Germinal center (tissue), 1 donor: ENCODE measurements around the gene BCO1.

ENCODE experiments used
- DNase-seq: peaks from one replicate; pipeline ENCODE4 v3.0.0; 2012; ENCODE audit warnings: mixed read lengths, low spot score

BCO1 gene

GRCh38 chr16:81232740-81233367, 5.6 kb upstream of the BCO1 start:
- no peak for DNase-seq

- DNase-seq: no peak
These were observed 1.2 kb upstream of the BCO1 start for GRCh38 chr16:81237282-81237681.

GRCh38 chr16:81237942-81238295, 570 bp upstream of the BCO1 start:
- DNase-seq: no peak

- DNase-seq: no peak
These were observed 1.1 kb downstream of the BCO1 start for GRCh38 chr16:81239367-81240121.

- DNase-seq: no peak
These were observed 3.2 kb downstream of the BCO1 start for GRCh38 chr16:81241706-81242105.

- no peak for DNase-seq
These were observed 4.6 kb downstream of the BCO1 start for GRCh38 chr16:81242977-81243618.

- no peak for DNase-seq
These were observed 5.5 kb downstream of the BCO1 start for GRCh38 chr16:81243942-81244341.

- DNase-seq: no peak
These were observed 13.4 kb downstream of the BCO1 start for GRCh38 chr16:81251871-81252270.

GRCh38 chr16:81253141-81253540, 14.7 kb downstream of the BCO1 start:
- DNase-seq: no peak

- no peak for DNase-seq
These were observed 16.5 kb downstream of the BCO1 start for GRCh38 chr16:81254922-81255526.

- no peak for DNase-seq
These were observed 21.4 kb downstream of the BCO1 start for GRCh38 chr16:81259916-81260315.

- DNase-seq: peak; percentile 41
These were observed 22.7 kb downstream of the BCO1 start for GRCh38 chr16:81261049-81261648.

GRCh38 chr16:81263470-81264220, 25.2 kb downstream of the BCO1 start:
- DNase-seq: no peak

- DNase-seq: no peak
These were observed 25.9 kb downstream of the BCO1 start for GRCh38 chr16:81264386-81264785.

- no peak for DNase-seq
These were observed 26.6 kb downstream of the BCO1 start for GRCh38 chr16:81265052-81265451.

- no peak for DNase-seq
These were observed 27.4 kb downstream of the BCO1 start for GRCh38 chr16:81265658-81266451.

GRCh38 chr16:81266680-81267095, 28.2 kb downstream of the BCO1 start:
- no peak for DNase-seq

- DNase-seq: no peak
These were observed 30.0 kb downstream of the BCO1 start for GRCh38 chr16:81268509-81268908.

GRCh38 chr16:81273223-81273950, 34.9 kb downstream of the BCO1 start:
- DNase-seq: no peak

GRCh38 chr16:81275064-81275532, 36.6 kb downstream of the BCO1 start:
- no peak for DNase-seq
